HepG2 (cell line): ENCODE results near the gene PDGFA. TPM values are rescaled to one million over a fixed set of nuclear protein-coding genes. Genes with fewer than 3 reads are reported as not detected.

Source experiments
- ATAD3A ChIP-seq: sonication (generic); formaldehyde crosslinking; IDR thresholded peaks from 2 replicates; pipeline ENCODE4 v1.4.0; 2020; ENCODE audit warnings: missing genetic modification reagents
- CCAR2 ChIP-seq: fragments of 200-400 bp; formaldehyde crosslinking; optimal IDR thresholded peaks from 2 replicates; pipeline ENCODE3; 2018; ENCODE audit warnings: low read depth, mild to moderate bottlenecking, low read length, moderate library complexity
- DNMT3B ChIP-seq: conservative IDR thresholded peaks from 2 replicates; pipeline ENCODE4 v1.6.1; 2016; ENCODE audit warnings: missing biosample characterization, control low read depth
- ETS1 ChIP-seq: sonication (generic); formaldehyde crosslinking; IDR thresholded peaks from 2 replicates; pipeline ENCODE4 v1.4.0; 2020; ENCODE audit warnings: missing genetic modification reagents
- FLYWCH1 ChIP-seq: sonication (generic); formaldehyde crosslinking; IDR thresholded peaks from 2 replicates; pipeline ENCODE4 v1.8.1; 2023; ENCODE audit warnings: mild to moderate bottlenecking, missing genetic modification reagents
- HDAC1 ChIP-seq: sonication (generic); formaldehyde crosslinking; IDR thresholded peaks from 2 replicates; pipeline ENCODE4 v1.5.1; 2020; ENCODE audit warnings: mild to moderate bottlenecking, missing genetic modification reagents
- KDM2A ChIP-seq: sonication (generic); formaldehyde crosslinking; IDR thresholded peaks from 2 replicates; pipeline ENCODE4 v1.4.0; 2020; ENCODE audit warnings: low read depth, missing genetic modification reagents, borderline replicate concordance
- KLF9 ChIP-seq: IDR thresholded peaks from 2 replicates; pipeline ENCODE4 v1.6.1; 2016; ENCODE audit warnings: low read depth
- MAZ ChIP-seq, 2 experiments: sonication (generic) in 1 of 2; formaldehyde crosslinking in 1 of 2; IDR thresholded peaks; 2 replicates each; pipeline versions ENCODE4 v1.5.0 to v1.6.1; 2012 to 2020; ENCODE audit warnings: low read depth in 2 of 2, mild to moderate bottlenecking in 2 of 2, borderline replicate concordance in 1 of 2, improper control_type of control experiment in 1 of 2, low read length in 1 of 2, missing genetic modification reagents in 1 of 2, moderate library complexity in 1 of 2
- MBNL3 ChIP-seq: fragments of 250-450 bp; sonication (Bioruptor Pico); conservative IDR thresholded peaks from 2 replicates; pipeline ENCODE4 v1.8.0; 2022; ENCODE audit warnings: mild to moderate bottlenecking, inconsistent platforms
- MTA3 ChIP-seq: sonication (generic); formaldehyde crosslinking; IDR thresholded peaks from 2 replicates; pipeline ENCODE4 v1.4.0; 2020; ENCODE audit warnings: missing genetic modification reagents
- REL ChIP-seq: sonication (generic); formaldehyde crosslinking; conservative IDR thresholded peaks from 2 replicates; pipeline ENCODE4 v1.8.0; 2022; ENCODE audit warnings: mild to moderate bottlenecking, missing genetic modification reagents, moderate library complexity
- SKI ChIP-seq: fragments of 450-650 bp; IDR thresholded peaks from one replicate; pipeline ENCODE4 v1.6.1; 2018; ENCODE audit warnings: mild to moderate bottlenecking; ENCODE audit not compliant: partially characterized antibody
- SNAPC4 ChIP-seq: sonication (generic); formaldehyde crosslinking; IDR thresholded peaks from 2 replicates; pipeline ENCODE4 v1.4.0; 2020; ENCODE audit warnings: mild to moderate bottlenecking, missing genetic modification reagents
- ZBTB4 ChIP-seq: sonication (generic); formaldehyde crosslinking; IDR thresholded peaks from 2 replicates; pipeline ENCODE4 v1.4.0; 2020; ENCODE audit warnings: missing genetic modification reagents, mild to moderate bottlenecking, borderline replicate concordance
- ZBTB7B ChIP-seq: sonication (generic); formaldehyde crosslinking; IDR thresholded peaks from 2 replicates; pipeline ENCODE4 v1.4.0; 2020; ENCODE audit warnings: missing genetic modification reagents
- ZFP36 ChIP-seq: fragments of 150-350 bp; IDR thresholded peaks from 2 replicates; pipeline ENCODE4 v1.6.1; 2018; ENCODE audit warnings: borderline replicate concordance, low read length, low read depth; ENCODE audit not compliant: partially characterized antibody
- ZNF350 ChIP-seq: sonication (generic); formaldehyde crosslinking; IDR thresholded peaks from 2 replicates; pipeline ENCODE4 v1.4.0; 2020; ENCODE audit warnings: mild to moderate bottlenecking, low read depth, missing genetic modification reagents, borderline replicate concordance
- ZNF558 ChIP-seq: sonication (generic); formaldehyde crosslinking; IDR thresholded peaks from 2 replicates; pipeline ENCODE4 v1.9.0; 2022; ENCODE audit warnings: mild to moderate bottlenecking, missing genetic modification reagents, borderline replicate concordance
- ZNF644 ChIP-seq: IDR thresholded peaks from 2 replicates; pipeline ENCODE4 v1.6.1; 2016; ENCODE audit warnings: low read depth
- ZNF7 ChIP-seq: IDR thresholded peaks from 2 replicates; pipeline ENCODE4 v1.6.1; 2016; ENCODE audit warnings: missing biosample characterization, missing genetic modification reagents
- polyA plus RNA-seq, 8 experiments: library from polyadenylated mRNA; depleted of rRNA in 3 of 8; stranded (reverse) in 7 of 8; unstranded in 1 of 8; fragments of >200 nt; fragmentation: Illumina TruSeq in 4 of 8; extraction: Trizol in 4 of 8; gene quantifications; 2 replicates each; pipeline versions ENCODE4 v1.2.1 to v1.2.3, GENCODE V29; 2011 to 2016; ENCODE audit warnings: low read depth in 4 of 8, missing spikeins in 1 of 8, mixed read lengths in 1 of 8; ENCODE audit not compliant: insufficient read depth in 1 of 8
- total RNA-seq, 5 experiments: library from RNA; depleted of rRNA; stranded (reverse); fragments of >200 nt; fragmentation: Illumina TruSeq; extraction: Trizol; gene quantifications; 2 replicates each; pipeline ENCODE4 v1.2.3, GENCODE V29; 2016; ENCODE audit warnings: low read depth in 1 of 5

The PDGFA gene
- total and polyA plus RNA-seq, 2 of the 13 experiments (the other 11 are each of a cell fraction or from before 2014, with no cell fraction given): 1.5 to 3.4 TPM

GRCh38 chr7:461453-462172 is 58.0 kb downstream of the PDGFA start (continued):
- TF ChIP-seq CCAR2: no peak
- TF ChIP-seq ZNF350 (CRISPR knock-in tag): no peak
- TF ChIP-seq DNMT3B (CRISPR knock-in tag): no peak
- TF ChIP-seq MTA3: no peak
- TF ChIP-seq KDM2A (CRISPR knock-in tag): no peak
- no peak for TF ChIP-seq MAZ (IDR thresholded peaks at IDR 0.05; ENCODE audit: borderline replicate concordance, low read depth, low read length)
- peak; percentile 59; the same call in 1 of the 2 replicates for TF ChIP-seq MAZ (CRISPR knock-in tag; IDR thresholded peaks at IDR 0.05; ENCODE audit: low read depth)
- no peak for TF ChIP-seq ZNF644 (CRISPR knock-in tag)
- TF ChIP-seq MBNL3 (CRISPR knock-in tag): no peak
- peak; percentile 75; the same call in 1 of the 2 replicates for TF ChIP-seq ZBTB7B (CRISPR knock-in tag)
- peak; percentile 52; the same call in 1 of the 2 replicates for TF ChIP-seq HDAC1 (CRISPR knock-in tag)
- TF ChIP-seq SNAPC4 (CRISPR knock-in tag): no peak
- no peak for TF ChIP-seq ETS1 (CRISPR knock-in tag)
- TF ChIP-seq ZBTB4 (CRISPR knock-in tag): no peak
- TF ChIP-seq ATAD3A (CRISPR knock-in tag): no peak
- TF ChIP-seq ZNF558 (CRISPR knock-in tag): no peak
- no peak for TF ChIP-seq SKI
- no peak for TF ChIP-seq ZFP36
- TF ChIP-seq FLYWCH1 (CRISPR knock-in tag): no peak
- TF ChIP-seq REL: no peak
- TF ChIP-seq ZNF7: no peak
- no peak for TF ChIP-seq KLF9 (CRISPR knock-in tag)
